Adrenal gland (tissue), 12 donors: ENCODE data around the gene CTTNBP2NL. TPM values are rescaled to one million over a fixed set of nuclear protein-coding genes. Genes with fewer than 3 reads are reported as not detected.

Experiments
- DNase-seq, 7 donors: peaks; one replicate each; pipeline ENCODE4 v3.0.0-alpha.2; 2019 to 2020
- H3K27ac ChIP-seq, 5 donors: fragments of 200-600 bp; sonication (generic) in 4 of 5; 1 replicate in 3 of 5; 2 replicates in 2 of 5; pipeline versions ENCODE4 v1.5.1 to v1.8.0; 2016 to 2020; ENCODE audit warnings: mild to moderate bottlenecking in 1 of 5
- H3K27me3 ChIP-seq: fragments of 200-600 bp; 2 replicates; pipeline ENCODE4 v1.8.0; 2021
- H3K36me3 ChIP-seq, 2 donors: fragments of 200-600 bp; replicated peaks in 1 of 2; 1 replicate in 1 of 2; 2 replicates in 1 of 2; pipeline versions ENCODE4 v1.5.1 to v1.8.0; 2018 to 2022
- H3K4me1 ChIP-seq, 2 donors: fragments of 200-600 bp; replicated peaks in 1 of 2; 1 replicate in 1 of 2; 2 replicates in 1 of 2; pipeline versions ENCODE4 v1.5.1 to v1.8.0; 2018 to 2021
- H3K4me3 ChIP-seq, 4 donors: fragments of 200-600 bp; sonication (generic) in 3 of 4; one replicate each; pipeline ENCODE4 v1.5.1; 2016 to 2018
- H3K9me3 ChIP-seq, 3 donors: fragments of 200-600 bp; sonication (generic) in 1 of 3; replicated peaks in 1 of 3; 1 replicate in 2 of 3; 2 replicates in 1 of 3; pipeline versions ENCODE4 v1.5.1 to v1.8.0; 2016 to 2021
- CTCF ChIP-seq, 6 experiments: fragments of 450-650 bp in 4 of 6; fragments of 200-600 bp in 2 of 6; sonication (generic) in 1 of 6; IDR thresholded peaks; 1 replicate in 5 of 6; 2 replicates in 1 of 6; pipeline versions ENCODE4 v1.5.1 to v1.8.0; 2016 to 2021; ENCODE audit warnings: antibody characterized with exemption in 6 of 6, mild to moderate bottlenecking in 2 of 6, moderate library complexity in 1 of 6
- POLR2A ChIP-seq, 2 donors: fragments of 450-650 bp; IDR thresholded peaks; one replicate each; pipeline ENCODE4 v1.6.1; 2017; ENCODE audit warnings: antibody characterized with exemption in 2 of 2, mild to moderate bottlenecking in 2 of 2, moderate library complexity in 1 of 2
- WGBS, 4 donors: extraction: QIAGEN DNeasy Blood & Tissue Kit in 2 of 4; methylation state at CpG; one replicate each; pipeline versions ENCODE4 v1.1.5 to v1.1.7; 2013 to 2017; 5-methylcytosine and 5-hydroxymethylcytosine counted together
- intact Hi-C, 2 donors: fragments of 100-400 bp; cut with DNase I; formaldehyde crosslinking; loops; one replicate each; pipeline versions ENCODE4 v1.14.1 to v1.15.0; 2022 to 2023
- polyA plus RNA-seq, 3 donors: library from polyadenylated mRNA; stranded (reverse); fragments of 200-250 nt in 2 of 3; fragments of 350-450 nt in 1 of 3; fragmentation: Illumina TruSeq in 1 of 3; extraction: RNeasy Lipid Tissue Mini Kit (QIAGEN cat#74804) in 1 of 3; gene quantifications; one replicate each; pipeline ENCODE4 v1.2.3, GENCODE V29; 2013 to 2014
- total RNA-seq, 9 donors: library from RNA; depleted of rRNA in 4 of 9; stranded (reverse); fragments of >200 nt in 4 of 9; fragments of 120-200 nt in 1 of 9; fragmentation: NEBNext Ultra II Directional in 1 of 9; extraction: Animal tissue kit (Norgen Biotek cat#: 25700) in 1 of 9; gene quantifications; one replicate each; pipeline versions ENCODE4 v1.1.0 to v1.2.4, GENCODE V29; 2013 to 2023
- donor health status: healthy with polysubstance abuse.
- donor health status: Bipolar disorder and iron deficiency.
- donor health status: DM: yes; HTN: yes; CAD: no.
- donor health status: DM: no; HTN: no; CAD: no.
- donor health status: DM: no; HTN: no; CAD: no.
- donor health status: DM: yes; HTN: yes; CAD: no.

Gene CTTNBP2NL
- total and polyA plus RNA-seq, 12 donors = 2.5 to 22.0 (median 9.9) TPM

- no peaks in the 10 kb centered on the region for H3K27me3 ChIP-seq
- no peaks in the 10 kb centered on the region for H3K36me3 ChIP-seq
- no peak for TF ChIP-seq POLR2A (IDR thresholded peaks at IDR 0.05)
- no peak for TF ChIP-seq CTCF (IDR thresholded peaks at IDR 0.05)
- intact Hi-C loops = no loop called here
- H3K9me3 ChIP-seq = no peaks in the 10 kb centered on the region
- WGBS, 4 donors = 85 to 93% (median 88%) methylated on average over 5 of the region's 5 CpGs
- H3K27ac ChIP-seq = no peak overlapping the region
- H3K4me3 ChIP-seq = no peak overlapping the region
- no peak for DNase-seq
- peaks cover 0 to 20% of the 10 kb centered on the region in 2 donors for H3K4me1 ChIP-seq
Observed at GRCh38 chr1:112402682-112403643, 6.9 kb downstream of the CTTNBP2NL start.

GRCh38 chr1:112406771-112407170, 10.8 kb downstream of the CTTNBP2NL start:
- peaks cover 0 to 24% of the 10 kb centered on the region in 2 donors for H3K4me1 ChIP-seq
- no peak for DNase-seq
- TF ChIP-seq POLR2A (IDR thresholded peaks at IDR 0.05) (no peak), CTCF (IDR thresholded peaks at IDR 0.05) (no peak)
- 90 to 97% (median 93%) methylated on average over 1 of the region's 1 CpG for WGBS, 4 donors
- no peaks in the 10 kb centered on the region for H3K9me3 ChIP-seq
- intact Hi-C loops = no loop called here
- H3K27ac ChIP-seq = no peak overlapping the region
- H3K36me3 ChIP-seq = no peaks in the 10 kb centered on the region
- H3K4me3 ChIP-seq = no peak overlapping the region
- no peaks in the 10 kb centered on the region for H3K27me3 ChIP-seq

- no peaks in the 10 kb centered on the region for H3K9me3 ChIP-seq
- H3K4me1 ChIP-seq = peaks cover 0 to 18% of the 10 kb centered on the region in 2 donors
- no peak overlapping the region for H3K27ac ChIP-seq
- H3K27me3 ChIP-seq = no peaks in the 10 kb centered on the region
- no peak overlapping the region for H3K4me3 ChIP-seq
- H3K36me3 ChIP-seq = peaks cover 0 to 10% of the 10 kb centered on the region in 2 donors
- no peak for DNase-seq
- 95 to 97% (median 96%) methylated on average over 2 of the region's 2 CpGs for WGBS, 4 donors
- no peak for TF ChIP-seq POLR2A (IDR thresholded peaks at IDR 0.05)
- TF ChIP-seq CTCF (IDR thresholded peaks at IDR 0.05) = no peak
- intact Hi-C loops = no loop called here
Observed at GRCh38 chr1:112409414-112409813, 13.4 kb downstream of the CTTNBP2NL start.

GRCh38 chr1:112410673-112411072, 14.7 kb downstream of the CTTNBP2NL start:
- H3K9me3 ChIP-seq = no peaks in the 10 kb centered on the region
- 81 to 93% (median 89%) methylated on average over 2 of the region's 2 CpGs for WGBS, 4 donors
- no peak for DNase-seq
- peaks cover 0 to 18% of the 10 kb centered on the region in 2 donors for H3K4me1 ChIP-seq
- TF ChIP-seq CTCF (IDR thresholded peaks at IDR 0.05) (no peak), POLR2A (IDR thresholded peaks at IDR 0.05) (no peak)
- no peak overlapping the region for H3K27ac ChIP-seq
- H3K27me3 ChIP-seq = no peaks in the 10 kb centered on the region
- H3K4me3 ChIP-seq = no peak overlapping the region
- intact Hi-C loops = no loop called here
- peaks cover 0 to 12% of the 10 kb centered on the region in 2 donors for H3K36me3 ChIP-seq
